GM21737 (cell line): ENCODE measurements around the gene PCNX3.

Experiments used
- ATAC-seq: cut with Tn5 transposase; IDR thresholded peaks from one replicate; pipeline ENCODE4 v1.9.1; 2021; ENCODE audit warnings: mild to moderate bottlenecking, moderate library complexity; ENCODE audit not compliant: unreplicated experiment

The PCNX3 gene

GRCh38 chr11:65617990-65618751 is 2.6 kb downstream of the PCNX3 start:
- ATAC-seq: no peak

DNA sequence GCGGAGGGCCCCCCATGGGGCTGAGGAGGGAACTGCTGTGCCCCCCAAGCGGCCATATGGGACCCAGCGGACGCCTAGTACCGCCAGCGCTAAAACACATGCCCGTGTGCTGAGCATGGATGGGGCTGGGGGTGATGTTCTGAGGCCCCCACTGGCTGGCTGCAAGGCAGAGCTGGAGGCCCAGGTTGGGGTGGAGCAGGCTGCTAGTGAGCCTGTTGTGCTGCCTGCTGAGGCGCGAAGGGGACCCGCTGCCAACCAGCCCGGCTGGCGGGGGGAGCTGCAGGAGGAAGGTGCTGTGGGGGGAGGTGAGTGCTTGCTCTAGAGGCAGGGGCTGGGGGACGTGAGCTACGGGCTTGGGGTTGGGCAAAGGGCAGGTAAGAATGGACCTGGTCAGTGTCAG is 3.2 kb downstream of the PCNX3 start:
- no peak for ATAC-seq

- ATAC-seq: no peak
Observed at GRCh38 chr11:65619281-65619928, 3.8 kb downstream of the PCNX3 start.

DNA sequence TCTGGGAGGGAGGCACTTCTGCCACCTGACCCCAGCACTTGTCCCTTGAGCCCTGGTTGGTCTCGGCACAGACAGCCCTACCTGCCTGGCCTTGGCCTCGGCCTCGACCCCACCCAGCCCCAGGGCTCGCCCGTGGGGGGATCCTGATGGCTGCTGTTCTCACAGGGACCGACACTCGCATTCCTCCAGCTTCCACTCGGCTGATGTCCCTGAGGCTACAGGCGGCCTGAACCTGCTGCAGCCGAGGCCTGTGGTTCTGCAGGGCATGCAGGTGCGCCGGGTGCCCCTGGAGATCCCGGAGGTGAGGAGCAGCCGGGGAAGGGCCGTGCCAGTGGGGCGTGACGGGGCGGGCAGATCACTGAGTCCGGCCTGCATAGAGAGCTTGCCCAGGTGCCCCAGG is 5.1 kb downstream of the PCNX3 start:
- no peak for ATAC-seq

DNA sequence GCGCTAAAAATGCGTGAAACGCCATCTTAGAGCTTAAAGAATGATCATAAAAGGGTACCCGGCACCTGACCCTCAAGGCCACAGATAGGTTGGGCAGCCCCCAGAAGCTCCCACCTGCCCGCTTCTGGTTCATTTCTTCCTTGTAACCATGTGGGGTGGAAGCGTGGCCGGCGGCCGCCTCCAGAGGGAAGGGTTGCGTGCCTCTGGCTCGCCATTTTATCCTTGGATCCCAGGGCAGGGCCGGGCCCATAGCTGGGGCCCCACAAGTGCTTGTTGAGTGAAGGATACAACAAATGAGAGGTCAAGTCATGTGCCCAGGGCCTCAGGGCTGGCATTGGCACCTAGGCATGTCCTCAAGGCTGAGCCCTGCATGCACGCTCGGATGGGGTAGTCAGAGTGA is 5.9 kb downstream of the PCNX3 start:
- ATAC-seq: no peak

GRCh38 chr11:65622011-65622410 is 6.4 kb downstream of the PCNX3 start:
- ATAC-seq: no peak

DNA sequence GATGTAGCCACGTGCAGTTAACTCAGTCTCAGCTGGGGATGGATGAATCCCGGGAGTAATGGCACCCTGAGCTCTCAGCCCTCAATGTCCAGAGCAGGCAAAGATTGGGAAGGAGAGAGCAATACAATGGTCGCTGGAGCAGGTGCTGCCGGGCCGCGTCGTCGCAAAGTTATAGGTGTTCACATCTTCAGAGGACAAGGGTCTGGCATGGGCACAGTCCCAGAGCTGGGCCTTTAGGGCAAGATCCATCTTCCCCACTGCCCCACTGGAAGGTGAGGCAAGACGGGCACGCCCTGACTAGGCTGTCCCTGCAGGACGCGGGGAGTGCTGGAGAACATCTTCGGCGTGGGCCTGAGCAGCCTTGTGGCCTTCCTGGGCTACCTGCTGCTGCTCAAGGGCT is 7.6 kb downstream of the PCNX3 start:
- no peak for ATAC-seq

DNA sequence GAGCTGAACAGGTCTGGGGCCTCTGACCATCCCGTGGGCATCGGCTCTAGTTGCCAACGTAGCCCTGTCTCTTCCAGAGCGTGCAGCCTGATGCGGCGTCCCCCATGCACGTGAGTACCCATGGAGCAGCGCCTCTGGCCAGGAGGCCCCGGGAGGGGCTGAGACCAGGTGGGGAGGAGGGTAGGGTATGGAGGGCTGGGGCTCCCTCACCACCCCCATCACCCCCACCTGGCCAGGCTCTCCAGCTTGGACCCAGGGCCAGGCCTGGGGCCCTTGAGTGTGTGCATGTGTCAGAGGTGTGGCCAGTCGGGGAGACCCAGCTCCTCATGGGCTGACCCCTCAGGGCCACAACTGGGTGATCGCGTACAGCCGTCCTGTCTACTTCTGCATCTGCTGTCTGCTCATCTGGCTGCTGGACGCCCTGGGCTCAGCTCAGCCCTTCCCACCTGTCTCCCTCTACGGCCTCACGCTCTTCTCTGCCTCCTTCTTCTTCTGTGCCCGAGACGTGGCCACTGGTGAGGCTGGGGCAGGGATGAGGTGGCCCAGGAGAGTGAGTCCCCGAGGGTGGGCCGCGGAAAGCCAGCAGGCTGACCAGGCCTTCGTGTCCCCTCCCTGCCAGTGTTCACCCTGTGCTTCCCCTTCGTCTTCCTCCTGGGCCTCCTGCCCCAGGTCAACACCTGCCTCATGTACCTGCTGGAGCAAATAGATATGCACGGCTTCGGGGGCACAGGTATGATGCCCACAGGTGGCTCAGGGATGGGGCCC is 8.5 kb downstream of the PCNX3 start:
- ATAC-seq: no peak

- ATAC-seq: no peak
Observed at GRCh38 chr11:65624931-65625627, 9.5 kb downstream of the PCNX3 start.

GRCh38 chr11:65625628-65626342 is 10.2 kb downstream of the PCNX3 start:
- ATAC-seq: no peak

- no peak for ATAC-seq
Observed at GRCh38 chr11:65627202-65627601, 11.6 kb downstream of the PCNX3 start.

DNA sequence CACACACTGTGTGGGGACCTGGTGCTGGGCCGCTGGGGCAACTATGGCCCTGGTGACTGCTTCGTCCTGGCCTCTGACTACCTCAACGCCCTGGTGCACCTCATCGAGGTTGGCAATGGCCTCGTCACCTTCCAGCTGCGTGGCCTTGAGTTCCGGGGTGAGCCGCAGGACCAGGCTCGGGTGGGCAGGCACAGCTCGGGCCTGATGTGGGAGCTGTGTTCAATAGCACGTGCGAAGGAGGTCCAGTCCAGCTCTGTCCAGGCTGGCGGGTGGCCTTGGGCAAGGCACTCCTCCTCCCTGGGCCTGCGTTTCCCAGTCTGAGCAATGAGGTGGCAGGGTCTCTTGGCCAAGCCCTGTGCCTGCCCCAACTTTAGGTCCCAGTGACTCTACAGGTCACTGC is 14.0 kb downstream of the PCNX3 start:
- ATAC-seq: no peak

DNA sequence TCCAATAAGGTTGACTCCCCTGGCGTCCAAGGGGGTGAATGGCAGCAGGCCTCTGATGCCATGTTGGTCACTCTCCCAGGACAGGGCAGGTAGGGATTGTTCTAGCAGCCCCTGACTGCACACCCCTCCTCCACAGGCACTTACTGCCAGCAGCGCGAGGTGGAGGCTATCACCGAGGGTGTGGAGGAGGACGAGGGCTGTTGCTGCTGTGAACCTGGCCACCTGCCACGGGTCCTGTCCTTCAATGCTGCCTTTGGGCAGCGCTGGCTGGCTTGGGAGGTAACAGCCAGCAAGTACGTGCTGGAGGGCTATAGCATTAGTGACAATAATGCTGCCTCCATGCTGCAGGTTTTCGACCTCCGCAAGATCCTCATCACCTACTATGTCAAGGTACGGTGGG is 14.6 kb downstream of the PCNX3 start:
- ATAC-seq: no peak

GRCh38 chr11:65633390-65634108 is 18.0 kb downstream of the PCNX3 start:
- ATAC-seq: no peak

GRCh38 chr11:65634109-65634436 is 18.5 kb downstream of the PCNX3 start:
- ATAC-seq: no peak

- ATAC-seq: no peak
Observed at GRCh38 chr11:65634440-65634839, 18.9 kb downstream of the PCNX3 start.

DNA sequence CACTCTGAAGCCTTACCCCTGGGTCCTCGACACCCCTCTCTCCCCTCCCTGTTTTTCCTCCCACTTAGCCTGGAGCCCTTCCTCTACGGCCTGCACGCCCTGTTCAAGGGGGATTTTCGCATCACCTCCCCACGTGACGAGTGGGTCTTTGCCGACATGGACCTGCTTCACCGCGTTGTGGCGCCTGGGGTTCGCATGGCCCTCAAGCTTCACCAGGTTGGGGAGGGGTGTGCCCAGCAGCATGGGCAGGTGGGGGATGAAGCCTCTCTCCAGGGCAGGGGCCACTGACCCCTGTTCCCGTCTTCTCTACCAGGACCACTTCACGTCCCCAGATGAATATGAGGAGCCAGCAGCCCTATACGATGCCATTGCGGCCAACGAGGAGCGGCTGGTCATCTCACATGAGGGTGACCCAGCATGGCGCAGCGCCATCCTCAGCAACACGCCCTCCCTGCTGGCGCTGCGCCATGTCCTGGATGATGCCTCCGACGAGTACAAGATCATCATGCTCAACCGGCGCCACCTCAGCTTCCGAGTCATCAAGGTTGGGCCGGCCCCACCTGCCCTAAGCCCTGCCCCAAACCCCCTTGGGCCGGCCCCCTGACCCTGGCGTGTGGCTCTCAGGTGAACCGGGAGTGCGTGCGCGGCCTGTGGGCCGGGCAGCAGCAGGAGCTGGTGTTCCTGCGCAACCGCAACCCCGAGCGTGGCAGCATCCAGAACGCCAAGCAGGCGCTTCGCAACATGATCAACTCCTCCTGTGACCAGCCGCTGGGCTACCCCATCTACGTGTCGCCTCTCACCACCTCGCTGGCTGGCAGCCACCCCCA is 19.5 kb downstream of the PCNX3 start:
- no peak for ATAC-seq

DNA sequence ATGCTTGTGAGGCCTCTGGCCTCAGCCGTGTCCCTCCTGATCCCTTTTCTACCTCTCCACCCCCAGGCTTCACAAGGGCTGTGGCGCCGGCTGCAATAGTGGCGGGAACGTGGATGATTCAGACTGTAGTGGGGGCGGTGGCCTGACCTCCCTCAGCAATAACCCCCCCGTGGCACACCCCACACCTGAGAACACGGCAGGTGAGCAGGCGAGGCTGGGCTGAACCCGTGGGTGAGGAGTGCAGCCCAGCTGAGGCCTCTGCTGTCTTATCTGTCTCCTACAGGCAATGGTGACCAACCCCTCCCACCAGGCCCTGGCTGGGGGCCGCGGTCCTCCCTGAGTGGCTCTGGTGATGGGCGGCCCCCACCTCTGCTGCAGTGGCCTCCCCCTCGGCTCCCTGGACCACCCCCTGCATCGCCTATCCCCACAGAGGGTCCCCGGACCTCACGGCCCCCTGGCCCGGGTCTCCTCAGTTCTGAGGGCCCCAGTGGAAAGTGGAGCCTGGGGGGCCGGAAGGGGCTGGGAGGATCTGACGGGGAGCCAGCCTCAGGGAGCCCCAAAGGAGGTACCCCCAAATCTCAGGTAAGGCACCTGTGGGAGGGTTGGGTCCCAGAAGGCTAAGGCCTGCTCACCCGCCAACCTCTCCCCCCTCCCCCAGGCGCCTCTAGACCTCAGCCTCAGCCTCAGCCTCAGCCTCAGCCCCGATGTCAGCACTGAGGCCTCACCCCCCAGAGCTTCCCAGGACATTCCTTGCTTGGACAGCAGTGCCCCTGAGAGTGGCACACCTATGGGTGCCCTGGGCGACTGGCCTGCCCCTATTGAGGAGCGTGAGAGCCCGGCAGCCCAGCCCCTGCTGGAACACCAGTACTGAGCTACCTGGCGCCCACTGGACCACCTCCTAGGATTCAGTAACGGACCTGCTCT is 20.8 kb downstream of the PCNX3 start:
- no peak for ATAC-seq
